Stomach smooth muscle (tissue), 2 donors: ENCODE data around the gene INPP5A.

ENCODE experiments used
- H3K27ac ChIP-seq: one replicate; pipeline ENCODE4 v1.7.0; 2013; ENCODE audit warnings: mild to moderate bottlenecking, low read length, inconsistent platforms
- H3K27me3 ChIP-seq, 2 donors: one replicate each; pipeline ENCODE4 v1.7.0; 2013; ENCODE audit warnings: low read length in 2 of 2; ENCODE audit not compliant: insufficient read depth in 2 of 2, control insufficient read depth in 1 of 2
- H3K36me3 ChIP-seq, 2 donors: one replicate each; pipeline ENCODE4 v1.7.0; 2013; ENCODE audit warnings: low read length in 2 of 2; ENCODE audit not compliant: control insufficient read depth in 2 of 2, insufficient read depth in 2 of 2
- H3K4me1 ChIP-seq: one replicate; pipeline ENCODE4 v1.7.0; 2013; ENCODE audit warnings: low read length; ENCODE audit not compliant: control insufficient read depth, insufficient read depth
- H3K4me3 ChIP-seq, 2 donors: one replicate each; pipeline ENCODE4 v1.7.0; 2013; ENCODE audit warnings: low read length in 2 of 2
- H3K9ac ChIP-seq, 2 donors: one replicate each; pipeline ENCODE4 v1.7.0; 2013; ENCODE audit warnings: low read length in 2 of 2, mild to moderate bottlenecking in 1 of 2
- H3K9me3 ChIP-seq, 2 donors: one replicate each; pipeline ENCODE4 v1.7.0; 2013; ENCODE audit warnings: low read length in 2 of 2; ENCODE audit not compliant: control insufficient read depth in 2 of 2
- donor health status: healthy.
- donor health status: Pancreatic carcinoma.

INPP5A gene

DNA sequence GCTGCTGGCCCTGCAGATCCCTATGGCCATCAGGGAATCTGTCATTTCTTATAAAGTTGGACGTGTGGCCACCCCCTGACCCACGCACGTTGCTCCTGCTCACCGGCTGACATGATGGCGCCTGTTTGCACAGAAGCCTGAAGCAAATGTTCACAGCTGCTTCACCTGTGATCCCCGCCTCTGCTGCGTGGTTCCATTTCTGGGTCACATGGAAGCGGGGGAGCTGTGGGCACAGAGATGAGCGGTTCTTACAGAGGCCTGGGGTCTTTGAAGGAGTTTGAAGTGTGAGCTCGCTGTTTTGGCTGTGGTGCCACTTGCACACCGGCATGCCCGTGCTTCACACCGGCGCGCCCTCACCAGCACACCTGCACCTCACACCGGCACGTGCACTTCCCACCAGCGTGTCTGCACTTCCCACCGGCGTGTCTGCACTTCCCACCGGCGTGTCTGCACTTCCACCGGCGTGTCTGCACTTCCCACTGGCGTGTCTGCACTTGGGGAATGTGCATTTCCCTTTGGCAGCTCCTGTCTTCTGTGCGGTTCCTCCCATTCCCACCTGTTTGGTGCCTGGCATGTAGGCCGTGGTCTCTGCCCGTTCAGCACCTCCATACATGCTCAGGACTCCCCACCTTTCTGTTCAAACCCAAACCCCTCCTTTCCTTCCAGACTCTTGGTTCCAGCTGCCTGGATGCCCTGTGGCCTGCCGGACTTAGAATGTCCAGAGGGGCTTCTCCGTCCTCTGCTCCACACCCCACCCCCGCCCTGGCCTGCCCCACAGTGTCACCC, 86.7 kb downstream of the INPP5A start:
- Histone ChIP-seq H3K27me3 (no peaks in the 10 kb centered on the region), H3K36me3 (no peaks in the 10 kb centered on the region), H3K4me3 (no peak overlapping the region), H3K27ac (no peak overlapping the region), H3K9ac (no peak overlapping the region), H3K9me3 (peaks cover 0 to 3% of the 10 kb centered on the region in 2 donors), H3K4me1 (peaks cover 46% of the 10 kb centered on the region)

- Histone ChIP-seq H3K4me1 (peaks cover 53% of the 10 kb centered on the region), H3K9me3 (peaks cover 0 to 2% of the 10 kb centered on the region in 2 donors), H3K27ac (peak overlapping the region; percentile 49), H3K9ac (no peak overlapping the region), H3K27me3 (no peaks in the 10 kb centered on the region), H3K4me3 (no peak overlapping the region), H3K36me3 (no peaks in the 10 kb centered on the region)
These were observed 87.4 kb downstream of the INPP5A start for GRCh38 chr10:132624847-132625471.

GRCh38 chr10:132626019-132626760, 88.6 kb downstream of the INPP5A start:
- Histone ChIP-seq H3K36me3 (no peaks in the 10 kb centered on the region), H3K27me3 (no peaks in the 10 kb centered on the region), H3K27ac (peak overlapping the region; percentile 98), H3K9me3 (no peaks in the 10 kb centered on the region), H3K4me1 (peaks cover 65% of the 10 kb centered on the region), H3K4me3 (peak overlapping the region in 1 of 2 donors; percentile 22), H3K9ac (no peak overlapping the region)

- Histone ChIP-seq H3K27me3 (no peaks in the 10 kb centered on the region), H3K27ac (peak overlapping the region; percentile 98), H3K9ac (peak overlapping the region; percentile 51 to 63), H3K4me1 (peaks cover 73% of the 10 kb centered on the region), H3K4me3 (peak overlapping the region; percentile 43 to 58), H3K9me3 (no peaks in the 10 kb centered on the region), H3K36me3 (no peaks in the 10 kb centered on the region)
These were observed 89.4 kb downstream of the INPP5A start for GRCh38 chr10:132626761-132627665.

- Histone ChIP-seq H3K27ac (peak overlapping the region; percentile 98), H3K27me3 (no peaks in the 10 kb centered on the region), H3K9ac (peak overlapping the region; percentile 51 to 63), H3K4me3 (peak overlapping the region; percentile 43 to 58), H3K9me3 (no peaks in the 10 kb centered on the region), H3K4me1 (peaks cover 82% of the 10 kb centered on the region), H3K36me3 (no peaks in the 10 kb centered on the region)
These were observed 90.3 kb downstream of the INPP5A start for GRCh38 chr10:132627666-132628531.

- Histone ChIP-seq H3K27ac (peak overlapping the region; percentile 98), H3K4me3 (peak overlapping the region; percentile 29 to 31), H3K4me1 (peaks cover 96% of the 10 kb centered on the region), H3K9ac (peak overlapping the region in 1 of 2 donors; percentile 11), H3K9me3 (no peaks in the 10 kb centered on the region), H3K27me3 (no peaks in the 10 kb centered on the region), H3K36me3 (no peaks in the 10 kb centered on the region)
These were observed 91.6 kb downstream of the INPP5A start for GRCh38 chr10:132628966-132629900.

DNA sequence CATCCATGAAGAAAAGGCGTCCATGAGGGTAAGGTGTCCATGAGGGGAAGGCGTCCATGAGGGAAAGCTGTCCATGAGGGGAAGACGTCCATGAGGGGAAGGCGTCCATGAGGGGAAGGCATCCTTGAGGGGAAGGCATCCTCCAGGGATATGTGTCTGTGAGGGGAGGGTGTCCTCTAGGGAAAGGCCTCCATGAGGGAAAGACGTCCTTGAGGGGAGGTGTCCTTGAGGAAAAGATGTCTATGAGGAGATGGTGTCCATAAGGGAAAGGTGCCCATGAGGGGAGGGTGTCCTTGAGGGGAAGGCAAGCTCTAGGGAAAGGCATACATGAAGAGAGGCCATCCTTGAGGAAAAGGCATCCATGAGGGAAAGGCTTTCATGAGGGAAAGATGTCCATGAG, 92.6 kb downstream of the INPP5A start:
- Histone ChIP-seq H3K4me3 (peak overlapping the region in 1 of 2 donors; percentile 29), H3K27me3 (no peaks in the 10 kb centered on the region), H3K9ac (no peak overlapping the region), H3K27ac (peak overlapping the region; percentile 98), H3K36me3 (peaks cover 0 to 2% of the 10 kb centered on the region in 2 donors), H3K4me1 (peaks cover 97% of the 10 kb centered on the region), H3K9me3 (no peaks in the 10 kb centered on the region)

DNA sequence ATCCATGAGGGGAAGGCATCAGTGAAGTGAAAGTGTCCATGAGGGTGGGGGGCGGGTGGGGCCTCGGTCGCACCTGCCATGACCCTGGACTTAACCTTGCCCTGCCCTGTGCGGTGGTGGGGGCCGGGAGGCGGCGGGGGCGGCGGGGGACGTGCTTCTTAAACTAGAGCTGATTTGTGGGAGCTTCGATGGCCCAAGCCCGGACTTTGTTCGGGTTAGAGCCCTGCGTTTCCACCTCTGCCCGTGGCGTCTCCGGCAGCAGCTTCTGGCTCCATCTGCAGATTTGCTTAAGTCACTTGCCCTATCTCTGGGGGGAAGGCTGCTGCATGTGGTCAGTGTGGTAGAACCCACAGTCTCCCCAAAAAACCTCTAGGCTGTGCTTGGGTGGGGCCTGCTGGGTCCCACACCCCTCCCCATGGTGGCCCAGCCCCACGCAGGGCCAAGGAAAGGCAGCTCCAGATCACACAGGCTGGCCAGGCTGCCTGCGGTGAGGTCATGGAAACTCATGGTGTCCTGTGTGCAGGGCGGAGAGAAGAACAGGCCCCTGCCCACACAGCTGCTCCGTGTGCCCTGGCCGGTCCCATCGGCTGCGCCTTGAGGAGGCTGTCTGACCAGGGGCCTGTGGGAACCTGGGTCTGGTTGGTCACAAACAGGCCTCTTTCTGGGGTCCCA, 93.2 kb downstream of the INPP5A start:
- peaks cover 93% of the 10 kb centered on the region for H3K4me1 ChIP-seq
- H3K4me3 ChIP-seq, result peak overlapping the region in 1 of 2 donors; percentile 40
- peak overlapping the region; percentile 98 for H3K27ac ChIP-seq

More for the DNA sequence above, 93.2 kb downstream of the INPP5A start:
- Histone ChIP-seq H3K9me3 (no peaks in the 10 kb centered on the region), H3K9ac (peak overlapping the region; percentile 75), H3K36me3 (peaks cover 0 to 2% of the 10 kb centered on the region in 2 donors), H3K27me3 (no peaks in the 10 kb centered on the region)
